Measurements from ENCODE around the gene OXCT1.

DNA sequence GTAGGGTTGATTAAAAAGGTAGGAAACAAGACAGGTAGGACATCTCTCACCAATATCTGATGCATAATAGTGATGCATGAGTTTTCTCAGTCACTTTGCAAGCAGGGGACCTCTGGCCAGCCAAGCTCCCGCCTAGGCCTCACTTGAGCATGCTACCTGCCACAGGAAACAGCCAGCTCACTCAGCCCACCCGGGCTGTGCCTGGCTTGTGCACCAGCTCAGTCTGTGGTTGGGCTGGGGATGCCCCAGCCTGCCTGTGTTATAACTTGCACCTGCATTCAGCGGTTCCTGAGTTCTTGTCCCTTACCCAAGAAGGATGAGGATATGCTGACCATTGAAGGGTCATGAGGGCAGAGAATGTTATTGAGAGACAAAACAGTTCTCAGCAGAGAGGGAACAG lies 187.0 kb downstream of the OXCT1 start:
- TF ChIP-seq HOXA3 (CRISPR knock-in tag; IDR thresholded peaks at IDR 0.05) (no peak), POLR2A (IDR thresholded peaks at IDR 0.05; ENCODE audit: insufficient read depth in 1 of 2, low read depth in 2 of 2, low read length in 2 of 2) (no peak), MAZ (IDR thresholded peaks at IDR 0.05; ENCODE audit: borderline replicate concordance, low read depth, low read length) (no peak), MAZ (CRISPR knock-in tag; IDR thresholded peaks at IDR 0.05; ENCODE audit: low read depth) (no peak), NFYB (CRISPR knock-in tag; IDR thresholded peaks at IDR 0.05) (no peak), TCF7 (IDR thresholded peaks at IDR 0.05; ENCODE audit: low read depth) (no peak), HCFC1 (IDR thresholded peaks at IDR 0.05; ENCODE audit: low read depth, low read length) (no peak), MED8 (CRISPR knock-in tag; IDR thresholded peaks at IDR 0.05; ENCODE audit: insufficient replicate concordance) (no peak), KDM5A (IDR thresholded peaks at IDR 0.05; ENCODE audit: borderline replicate concordance, low read length) (no peak), ZNF766 (CRISPR knock-in tag; IDR thresholded peaks at IDR 0.05; ENCODE audit: borderline replicate concordance) (no peak), TCF7L2 (IDR thresholded peaks at IDR 0.05; ENCODE audit: low read depth, low read length) (no peak), SMARCC2 (IDR thresholded peaks at IDR 0.05) (no peak), NFE2L1 (CRISPR knock-in tag; IDR thresholded peaks at IDR 0.05; ENCODE audit: borderline replicate concordance) (no peak)
- TF ChIP-seq, protein P1, sequence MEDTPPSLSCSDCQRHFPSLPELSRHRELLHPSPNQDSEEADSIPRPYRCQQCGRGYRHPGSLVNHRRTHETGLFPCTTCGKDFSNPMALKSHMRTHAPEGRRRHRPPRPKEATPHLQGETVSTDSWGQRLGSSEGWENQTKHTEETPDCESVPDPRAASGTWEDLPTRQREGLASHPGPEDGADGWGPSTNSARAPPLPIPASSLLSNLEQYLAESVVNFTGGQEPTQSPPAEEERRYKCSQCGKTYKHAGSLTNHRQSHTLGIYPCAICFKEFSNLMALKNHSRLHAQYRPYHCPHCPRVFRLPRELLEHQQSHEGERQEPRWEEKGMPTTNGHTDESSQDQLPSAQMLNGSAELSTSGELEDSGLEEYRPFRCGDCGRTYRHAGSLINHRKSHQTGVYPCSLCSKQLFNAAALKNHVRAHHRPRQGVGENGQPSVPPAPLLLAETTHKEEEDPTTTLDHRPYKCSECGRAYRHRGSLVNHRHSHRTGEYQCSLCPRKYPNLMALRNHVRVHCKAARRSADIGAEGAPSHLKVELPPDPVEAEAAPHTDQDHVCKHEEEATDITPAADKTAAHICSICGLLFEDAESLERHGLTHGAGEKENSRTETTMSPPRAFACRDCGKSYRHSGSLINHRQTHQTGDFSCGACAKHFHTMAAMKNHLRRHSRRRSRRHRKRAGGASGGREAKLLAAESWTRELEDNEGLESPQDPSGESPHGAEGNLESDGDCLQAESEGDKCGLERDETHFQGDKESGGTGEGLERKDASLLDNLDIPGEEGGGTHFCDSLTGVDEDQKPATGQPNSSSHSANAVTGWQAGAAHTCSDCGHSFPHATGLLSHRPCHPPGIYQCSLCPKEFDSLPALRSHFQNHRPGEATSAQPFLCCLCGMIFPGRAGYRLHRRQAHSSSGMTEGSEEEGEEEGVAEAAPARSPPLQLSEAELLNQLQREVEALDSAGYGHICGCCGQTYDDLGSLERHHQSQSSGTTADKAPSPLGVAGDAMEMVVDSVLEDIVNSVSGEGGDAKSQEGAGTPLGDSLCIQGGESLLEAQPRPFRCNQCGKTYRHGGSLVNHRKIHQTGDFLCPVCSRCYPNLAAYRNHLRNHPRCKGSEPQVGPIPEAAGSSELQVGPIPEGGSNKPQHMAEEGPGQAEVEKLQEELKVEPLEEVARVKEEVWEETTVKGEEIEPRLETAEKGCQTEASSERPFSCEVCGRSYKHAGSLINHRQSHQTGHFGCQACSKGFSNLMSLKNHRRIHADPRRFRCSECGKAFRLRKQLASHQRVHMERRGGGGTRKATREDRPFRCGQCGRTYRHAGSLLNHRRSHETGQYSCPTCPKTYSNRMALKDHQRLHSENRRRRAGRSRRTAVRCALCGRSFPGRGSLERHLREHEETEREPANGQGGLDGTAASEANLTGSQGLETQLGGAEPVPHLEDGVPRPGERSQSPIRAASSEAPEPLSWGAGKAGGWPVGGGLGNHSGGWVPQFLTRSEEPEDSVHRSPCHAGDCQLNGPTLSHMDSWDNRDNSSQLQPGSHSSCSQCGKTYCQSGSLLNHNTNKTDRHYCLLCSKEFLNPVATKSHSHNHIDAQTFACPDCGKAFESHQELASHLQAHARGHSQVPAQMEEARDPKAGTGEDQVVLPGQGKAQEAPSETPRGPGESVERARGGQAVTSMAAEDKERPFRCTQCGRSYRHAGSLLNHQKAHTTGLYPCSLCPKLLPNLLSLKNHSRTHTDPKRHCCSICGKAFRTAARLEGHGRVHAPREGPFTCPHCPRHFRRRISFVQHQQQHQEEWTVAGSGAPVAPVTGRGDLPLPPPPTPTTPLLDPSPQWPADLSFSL (CRISPR knock-in tag; IDR thresholded peaks at IDR 0.05) = no peak
